Vagina (tissue), 2 donors: ENCODE results near the gene AMN1.

Experiments
- POLR2A ChIP-seq, 2 donors: fragments of 450-650 bp; IDR thresholded peaks; one replicate each; pipeline ENCODE4 v1.6.1; 2017; ENCODE audit warnings: antibody characterized with exemption in 2 of 2, mild to moderate bottlenecking in 2 of 2, moderate library complexity in 2 of 2
- TF ChIP-seq, protein P1 (sequence below), 3 experiments: fragments of 450-650 bp in 2 of 3; fragments of 200-600 bp in 1 of 3; sonication (generic) in 1 of 3; IDR thresholded peaks; one replicate each; pipeline ENCODE4 v1.5.1; 2017 to 2019; ENCODE audit warnings: antibody characterized with exemption in 3 of 3, mild to moderate bottlenecking in 2 of 3, moderate library complexity in 2 of 3

DNA sequence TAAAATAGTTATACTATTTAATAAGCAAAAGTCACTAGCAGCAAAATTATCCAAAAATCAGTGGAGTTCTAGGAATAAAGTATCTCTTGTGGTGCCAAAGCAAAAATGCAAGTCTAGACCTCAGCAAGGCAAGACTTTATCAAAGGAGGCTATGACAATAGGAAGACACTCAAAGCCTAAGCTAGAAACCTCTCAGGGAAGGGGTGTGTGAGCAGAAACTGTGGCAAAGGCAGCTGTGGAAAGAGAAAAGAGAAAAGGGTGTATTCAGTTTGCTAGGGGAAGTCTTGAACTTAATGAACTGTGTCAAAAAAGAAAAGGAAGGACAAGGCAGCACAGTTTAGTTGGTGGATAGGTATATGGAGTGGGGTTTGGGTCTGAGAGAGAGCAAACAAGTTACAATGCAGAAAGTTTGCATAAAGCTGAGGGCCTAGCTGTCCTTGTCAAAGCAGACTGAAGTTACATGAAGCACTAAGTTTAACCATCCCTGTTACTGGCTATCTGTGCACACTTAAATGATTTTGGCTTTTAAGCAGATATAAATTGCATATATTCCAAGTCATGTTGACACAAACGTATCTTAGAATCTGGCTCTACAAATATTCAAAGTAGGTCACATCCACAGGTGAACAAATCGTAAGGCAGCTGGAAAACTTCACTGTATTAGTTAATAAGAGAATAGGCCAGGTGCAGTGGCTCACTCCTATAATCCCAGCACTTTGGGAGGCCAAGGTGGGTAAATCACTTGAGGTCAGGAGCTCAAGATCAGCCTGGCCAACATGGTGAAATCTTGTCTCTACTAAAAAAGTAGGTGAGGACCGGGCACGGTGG, 31.0 kb upstream of the AMN1 start:
- TF ChIP-seq POLR2A (IDR thresholded peaks at IDR 0.05): no peak
- TF ChIP-seq, protein P1, sequence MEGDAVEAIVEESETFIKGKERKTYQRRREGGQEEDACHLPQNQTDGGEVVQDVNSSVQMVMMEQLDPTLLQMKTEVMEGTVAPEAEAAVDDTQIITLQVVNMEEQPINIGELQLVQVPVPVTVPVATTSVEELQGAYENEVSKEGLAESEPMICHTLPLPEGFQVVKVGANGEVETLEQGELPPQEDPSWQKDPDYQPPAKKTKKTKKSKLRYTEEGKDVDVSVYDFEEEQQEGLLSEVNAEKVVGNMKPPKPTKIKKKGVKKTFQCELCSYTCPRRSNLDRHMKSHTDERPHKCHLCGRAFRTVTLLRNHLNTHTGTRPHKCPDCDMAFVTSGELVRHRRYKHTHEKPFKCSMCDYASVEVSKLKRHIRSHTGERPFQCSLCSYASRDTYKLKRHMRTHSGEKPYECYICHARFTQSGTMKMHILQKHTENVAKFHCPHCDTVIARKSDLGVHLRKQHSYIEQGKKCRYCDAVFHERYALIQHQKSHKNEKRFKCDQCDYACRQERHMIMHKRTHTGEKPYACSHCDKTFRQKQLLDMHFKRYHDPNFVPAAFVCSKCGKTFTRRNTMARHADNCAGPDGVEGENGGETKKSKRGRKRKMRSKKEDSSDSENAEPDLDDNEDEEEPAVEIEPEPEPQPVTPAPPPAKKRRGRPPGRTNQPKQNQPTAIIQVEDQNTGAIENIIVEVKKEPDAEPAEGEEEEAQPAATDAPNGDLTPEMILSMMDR (IDR thresholded peaks at IDR 0.05): no peak
